BJ (cell line): ENCODE data around the gene ST6GAL1. TPM values are rescaled to one million over a fixed set of nuclear protein-coding genes. Genes with fewer than 3 reads are reported as not detected.

Source experiments
- CTCF ChIA-PET: fragments of 350-600 bp; formaldehyde crosslinking; extraction: SDS; loops from one replicate; lab custom pipeline; 2021; ENCODE audit warnings: antibody characterized with exemption, inconsistent platforms; lab: Yijun Ruan, JAX
- POLR2A ChIA-PET: fragments of 300-600 bp; sonication (Branson Sonifier 250); formaldehyde crosslinking; extraction: SDS; loops from one replicate; lab custom pipeline; 2021; ENCODE audit warnings: antibody characterized with exemption; lab: Charles Lee
- DNase-seq: peaks from one replicate; pipeline ENCODE4 v3.0.0-alpha.2; 2011; ENCODE audit warnings: low read depth
- H3K27me3 ChIP-seq: 2 replicates; pipeline ENCODE4 v1.6.0; 2011; ENCODE audit warnings: low read length; ENCODE audit not compliant: control insufficient read depth, insufficient read depth
- H3K36me3 ChIP-seq: 2 replicates; pipeline ENCODE4 v1.5.1; 2011; ENCODE audit warnings: low read length; ENCODE audit not compliant: control insufficient read depth, insufficient read depth
- H3K4me3 ChIP-seq: 2 replicates; pipeline ENCODE4 v1.5.1; 2011; ENCODE audit warnings: low read depth, mild to moderate bottlenecking, control low read depth, low read length
- CTCF ChIP-seq: IDR thresholded peaks from 2 replicates; pipeline ENCODE4 v1.5.1; 2011; ENCODE audit warnings: low read depth, mild to moderate bottlenecking, control low read depth, inconsistent platforms, low read length, moderate library complexity; ENCODE audit not compliant: insufficient read depth
- polyA plus RNA-seq: library from polyadenylated mRNA; depleted of rRNA; stranded (reverse); fragments of >200 nt; gene quantifications from 2 replicates; pipeline ENCODE4 v1.2.3, GENCODE V29; 2011

ST6GAL1 gene
- polyA plus RNA-seq, 1 experiment, result 1.5 TPM

GRCh38 chr3:186895406-186895805 is 34.9 kb upstream of the ST6GAL1 start:
- Histone ChIP-seq H3K27me3 (no peaks in the 10 kb centered on the region; the same call in 1 of the 2 replicates), H3K36me3 (no peaks in the 10 kb centered on the region), H3K4me3 (no peak overlapping the region)
- CTCF ChIA-PET, result interaction anchor here (0.8 kb wide), 1 partner anchor 11 kb away, joined by 3 read pairs; no protein-coding TSS in a partner anchor
- POLR2A ChIA-PET, result no interaction called here
- no peak for DNase-seq
- no peak for TF ChIP-seq CTCF

GRCh38 chr3:186896006-186896405 is 34.3 kb upstream of the ST6GAL1 start:
- DNase-seq, result no peak
- no peaks in the 10 kb centered on the region; the same call in 1 of the 2 replicates for H3K27me3 ChIP-seq
- H3K36me3 ChIP-seq, result no peaks in the 10 kb centered on the region
- ChIA-PET CTCF (interaction anchor here (0.8 kb wide), 1 partner anchor 10 kb away, joined by 3 read pairs; no protein-coding TSS in a partner anchor), POLR2A (no interaction called here)
- TF ChIP-seq CTCF, result no peak
- no peak overlapping the region for H3K4me3 ChIP-seq

DNA sequence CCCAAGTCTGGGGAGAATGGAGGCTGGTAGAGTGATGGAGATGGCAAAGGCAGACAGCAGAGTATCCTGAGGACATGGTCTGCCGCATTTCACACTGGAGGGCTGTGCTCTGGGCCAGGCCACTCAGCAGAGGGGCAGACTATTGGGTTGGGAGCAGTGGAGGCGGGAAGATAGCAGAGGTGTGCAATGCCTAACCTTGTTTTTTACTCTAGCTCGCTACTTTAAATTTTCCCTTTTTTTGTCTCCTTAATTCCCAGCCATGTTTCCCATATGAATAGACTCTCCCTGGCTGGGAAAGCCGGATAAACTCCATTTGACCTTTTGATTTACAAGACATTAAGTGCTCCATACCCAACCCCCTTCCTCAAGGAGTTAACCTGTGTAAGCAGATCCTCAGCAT is 33.5 kb upstream of the ST6GAL1 start:
- no peak for TF ChIP-seq CTCF
- DNase-seq, result no peak
- Histone ChIP-seq H3K36me3 (no peaks in the 10 kb centered on the region), H3K27me3 (no peaks in the 10 kb centered on the region; the same call in 1 of the 2 replicates), H3K4me3 (no peak overlapping the region)
- ChIA-PET CTCF (no interaction called here), POLR2A (no interaction called here)

- no peak for TF ChIP-seq CTCF
- no peaks in the 10 kb centered on the region for H3K36me3 ChIP-seq
- no peak for DNase-seq
- H3K27me3 ChIP-seq, result no peaks in the 10 kb centered on the region; the same call in 1 of the 2 replicates
- ChIA-PET CTCF (no interaction called here), POLR2A (no interaction called here)
- H3K4me3 ChIP-seq, result no peak overlapping the region
Measured at GRCh38 chr3:186901135-186901734, 29.1 kb upstream of the ST6GAL1 start.

GRCh38 chr3:186902154-186902553 is 28.2 kb upstream of the ST6GAL1 start:
- ChIA-PET POLR2A (no interaction called here), CTCF (no interaction called here)
- no peak for DNase-seq
- Histone ChIP-seq H3K4me3 (no peak overlapping the region), H3K36me3 (no peaks in the 10 kb centered on the region), H3K27me3 (no peaks in the 10 kb centered on the region)
- TF ChIP-seq CTCF, result no peak
